ENCODE measurements around the gene HOXD12.

- TF ChIP-seq CTCF (IDR thresholded peaks at IDR 0.05) (no peak), POLR2A (IDR thresholded peaks at IDR 0.05; ENCODE audit: low read depth) (no peak), POLR2AphosphoS5 (IDR thresholded peaks at IDR 0.05) (no peak), EP300 (IDR thresholded peaks at IDR 0.05) (no peak)
Observed at GRCh38 chr2:176115883-176116813, 16.6 kb downstream of the HOXD12 start, which contains the start of gene HOXD10.

Data from esophagus muscularis mucosa (tissue), 4 donors.